ENCODE data around the gene ACAN.

DNA sequence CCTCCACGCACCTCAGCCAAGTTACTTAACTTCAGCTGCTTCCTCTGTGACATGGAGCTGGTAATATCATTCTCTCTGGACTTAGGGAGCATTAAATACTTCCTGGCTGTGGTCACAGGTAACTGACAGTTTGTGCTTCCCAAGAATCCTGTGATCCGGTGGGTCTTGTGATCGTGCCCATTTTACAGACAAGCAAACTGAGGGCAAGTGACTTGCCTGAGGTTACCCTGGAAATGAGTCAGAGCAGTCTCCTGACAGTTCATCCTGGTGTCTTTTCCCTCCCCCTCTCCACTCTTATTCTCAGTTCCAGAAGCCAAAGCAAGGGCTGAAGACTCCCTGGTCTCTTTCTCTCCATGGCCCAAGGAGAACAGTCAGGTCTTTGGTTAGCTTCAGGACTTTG lies 35.9 kb downstream of the ACAN start:
- TF ChIP-seq POLR2A (IDR thresholded peaks at IDR 0.05; ENCODE audit: low read depth, low read length) (no peak), TAF1 (IDR thresholded peaks at IDR 0.05; ENCODE audit: borderline replicate concordance, low read depth, low read length) (no peak)

Data from GM12892 (cell line).